ACC112 (cell line): ENCODE measurements around the gene MTF2.
A peak's percentile ranks its signal among the peaks of the same experiment; 100 is the strongest.
"Not testable (repeated sequence)": the region's sequence is repeated elsewhere in the genome, so short reads cannot be mapped to it uniquely, and the experiment has no call there.

Experiments
- H2AFZ ChIP-seq: fragments of 200-600 bp; sonication (generic); one replicate; pipeline ENCODE4 v1.6.0; 2017; ENCODE audit warnings: antibody characterized with exemption, low read length; ENCODE audit not compliant: unreplicated experiment
- H3K27ac ChIP-seq: fragments of 200-600 bp; sonication (generic); 2 replicates; pipeline ENCODE4 v1.5.1; 2014; ENCODE audit warnings: low read depth, mild to moderate bottlenecking, antibody characterized with exemption, low read length, moderate library complexity
- H3K27me3 ChIP-seq: fragments of 200-600 bp; sonication (generic); 2 replicates; pipeline ENCODE4 v1.6.1; 2014; ENCODE audit warnings: mild to moderate bottlenecking, antibody characterized with exemption, low read length, moderate library complexity, mixed read lengths; ENCODE audit not compliant: insufficient read depth
- H3K36me3 ChIP-seq: fragments of 200-600 bp; sonication (generic); 2 replicates; pipeline ENCODE4 v1.6.1; 2016; ENCODE audit warnings: mild to moderate bottlenecking, antibody characterized with exemption, low read length, moderate library complexity, mixed read lengths; ENCODE audit not compliant: insufficient read depth
- H3K4me1 ChIP-seq: fragments of 200-600 bp; sonication (generic); one replicate; pipeline ENCODE4 v1.6.1; 2016; ENCODE audit warnings: low read length, mixed read lengths; ENCODE audit not compliant: insufficient read depth, unreplicated experiment, control insufficient read depth
- H3K4me3 ChIP-seq: fragments of 200-600 bp; sonication (generic); 2 replicates; pipeline ENCODE4 v1.5.1; 2014; ENCODE audit warnings: mild to moderate bottlenecking, low read depth, low read length
- H3K79me2 ChIP-seq: fragments of 200-600 bp; sonication (generic); one replicate; pipeline ENCODE4 v1.6.0; 2016; ENCODE audit warnings: low read length; ENCODE audit not compliant: control insufficient read depth, unreplicated experiment, insufficient read depth

MTF2 gene

GRCh38 chr1:93078986-93079654 lies at the start of gene MTF2:
Gene MTF2, plus strand, starts transcription at chr1:93079283. Its CDS starts 244 bp downstream, at chr1:93079527.
- H2AFZ ChIP-seq = peak within 1 kb of the TSS; percentile 100
- H3K4me1 ChIP-seq = peaks cover 12% of the 10 kb centered on the region
- peak within 1 kb of the TSS; percentile 100 for H3K4me3 ChIP-seq
- H3K27ac ChIP-seq = peak within 1 kb of the TSS; percentile 86
- no peaks in the 10 kb centered on the region for H3K27me3 ChIP-seq
- H3K36me3 ChIP-seq = peaks cover 12% of the 10 kb centered on the region
- H3K79me2 ChIP-seq = peaks cover 54% of the 10 kb centered on the region

DNA sequence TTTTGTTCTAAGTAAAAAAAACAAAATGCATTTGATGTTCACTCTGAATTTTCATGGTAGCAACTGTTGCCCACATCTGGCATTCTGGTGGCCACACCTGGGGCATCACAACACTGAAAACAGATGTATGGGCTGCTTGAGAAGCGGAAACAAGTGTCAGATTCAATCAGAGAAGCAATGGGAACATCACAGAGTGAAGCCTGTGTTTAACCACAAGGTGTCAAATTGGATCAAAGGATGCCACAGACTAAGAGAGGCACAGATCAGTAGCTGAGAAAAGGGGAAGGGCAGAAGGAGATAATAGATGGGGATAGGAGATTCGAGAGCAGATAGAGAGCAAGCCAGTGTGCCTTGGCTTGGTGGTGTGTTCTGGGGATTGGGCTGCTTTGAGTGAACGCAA lies 49.8 kb upstream of the MTF2 start:
- peaks cover 3% of the 10 kb centered on the region for H3K4me1 ChIP-seq
- no peak overlapping the region for H3K4me3 ChIP-seq
- H3K79me2 ChIP-seq = no peaks in the 10 kb centered on the region
- peaks cover 30% of the 10 kb centered on the region for H3K27me3 ChIP-seq
- no peak overlapping the region for H2AFZ ChIP-seq
- H3K27ac ChIP-seq = no peak overlapping the region
- H3K36me3 ChIP-seq = no peaks in the 10 kb centered on the region

GRCh38 chr1:93030191-93030590 lies 48.9 kb upstream of the MTF2 start:
- not testable (repeated sequence) for H3K27ac ChIP-seq, H3K4me3 ChIP-seq, H3K79me2 ChIP-seq, H2AFZ ChIP-seq, H3K36me3 ChIP-seq, H3K4me1 ChIP-seq
- H3K27me3 ChIP-seq = peaks cover 30% of the 10 kb centered on the region

DNA sequence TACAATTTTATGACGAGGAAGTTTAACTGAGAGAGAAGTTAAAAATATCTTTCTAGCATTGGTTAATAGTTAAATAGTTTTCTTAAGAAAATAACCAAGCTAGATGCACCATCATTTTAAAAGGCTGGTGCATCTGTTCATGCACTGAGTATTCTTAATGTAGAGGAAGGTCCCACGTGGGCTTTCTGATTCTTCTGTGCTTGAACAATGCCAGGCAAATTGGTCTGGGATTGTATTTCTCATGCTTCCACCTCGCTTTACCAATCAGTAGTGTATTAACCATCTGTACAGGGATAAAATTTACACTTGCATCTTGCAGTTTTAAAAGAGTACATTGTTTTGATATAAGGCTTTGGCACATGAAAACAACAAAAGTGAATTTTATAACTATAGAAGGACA lies 47.4 kb upstream of the MTF2 start:
- H3K4me1 ChIP-seq = peaks cover 3% of the 10 kb centered on the region
- H3K36me3 ChIP-seq = no peaks in the 10 kb centered on the region
- peaks cover 29% of the 10 kb centered on the region for H3K27me3 ChIP-seq
- H3K79me2 ChIP-seq = no peaks in the 10 kb centered on the region
- no peak overlapping the region for H3K4me3 ChIP-seq
- H3K27ac ChIP-seq = no peak overlapping the region
- H2AFZ ChIP-seq = no peak overlapping the region

GRCh38 chr1:93033029-93033428 lies 46.1 kb upstream of the MTF2 start:
- Histone ChIP-seq H3K79me2 (no peaks in the 10 kb centered on the region), H3K36me3 (no peaks in the 10 kb centered on the region), H3K27ac (no peak overlapping the region), H3K4me3 (no peak overlapping the region), H2AFZ (no peak overlapping the region), H3K4me1 (peaks cover 3% of the 10 kb centered on the region), H3K27me3 (peaks cover 16% of the 10 kb centered on the region)

GRCh38 chr1:93033785-93034184 lies 45.3 kb upstream of the MTF2 start:
- peaks cover 5% of the 10 kb centered on the region for H3K4me1 ChIP-seq

GRCh38 chr1:93034397-93034796 lies 44.7 kb upstream of the MTF2 start:
- no peaks in the 10 kb centered on the region for H3K79me2 ChIP-seq
- H3K27me3 ChIP-seq = peaks cover 6% of the 10 kb centered on the region; the same call in 1 of the 2 replicates
- no peak overlapping the region for H3K27ac ChIP-seq
- H3K4me1 ChIP-seq = peaks cover 6% of the 10 kb centered on the region
- H2AFZ ChIP-seq = no peak overlapping the region
- H3K36me3 ChIP-seq = no peaks in the 10 kb centered on the region
- no peak overlapping the region for H3K4me3 ChIP-seq

More at GRCh38 chr1:93033785-93034184, 45.3 kb upstream of the MTF2 start:
- Histone ChIP-seq H2AFZ (no peak overlapping the region), H3K27me3 (peaks cover 10% of the 10 kb centered on the region; the same call in 1 of the 2 replicates), H3K36me3 (no peaks in the 10 kb centered on the region), H3K27ac (no peak overlapping the region), H3K4me3 (no peak overlapping the region), H3K79me2 (no peaks in the 10 kb centered on the region)

GRCh38 chr1:93036672-93037071 lies 42.4 kb upstream of the MTF2 start:
- Histone ChIP-seq H3K4me3 (no peak overlapping the region), H2AFZ (no peak overlapping the region), H3K79me2 (no peaks in the 10 kb centered on the region), H3K27me3 (0 out of 2 replicates have a peak, but pooled peaks cover 2% of the 10 kb centered on the region), H3K27ac (no peak overlapping the region), H3K4me1 (peaks cover 6% of the 10 kb centered on the region), H3K36me3 (no peaks in the 10 kb centered on the region)

DNA sequence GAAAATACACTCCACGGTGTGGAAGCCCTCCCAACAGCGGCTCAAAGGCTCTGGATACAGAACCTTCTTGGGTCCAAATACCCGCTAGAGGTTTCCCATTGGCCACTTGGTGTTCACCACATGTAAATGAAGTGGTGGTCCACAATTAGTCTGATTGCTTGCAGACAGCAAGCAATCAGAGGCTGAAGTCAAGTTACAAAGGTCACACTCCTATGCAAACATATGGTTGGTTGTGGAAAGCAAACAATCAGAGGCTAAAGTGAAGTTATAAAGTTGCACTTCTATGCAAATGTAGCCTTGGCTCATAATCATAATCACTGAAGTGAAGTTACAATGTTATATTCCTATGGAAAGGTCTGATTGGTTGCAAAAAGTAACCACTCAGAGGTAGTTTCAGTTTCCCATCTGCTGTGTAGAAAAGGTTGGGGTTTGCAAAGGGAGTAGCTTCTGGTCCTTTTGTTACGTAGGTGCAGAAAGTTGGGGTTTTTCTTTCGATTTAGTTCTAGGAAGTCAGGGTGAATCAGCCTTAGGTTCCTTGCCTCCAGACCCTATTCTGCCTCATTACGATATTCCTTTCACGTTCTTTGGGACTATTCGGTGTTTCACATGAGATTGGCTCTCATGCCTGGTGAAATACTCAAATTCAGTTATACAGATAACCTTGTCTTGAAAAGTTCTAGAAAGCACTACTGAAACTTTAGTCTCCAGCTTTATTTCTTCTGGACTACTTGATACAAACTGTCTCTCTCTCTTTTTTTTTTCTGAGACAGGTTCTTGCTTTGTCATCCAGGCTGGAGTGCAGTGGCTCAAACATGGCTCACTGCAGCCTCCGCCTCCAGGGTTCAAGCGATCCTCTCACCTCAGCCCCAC lies 36.7 kb upstream of the MTF2 start:
- Histone ChIP-seq H3K27ac (no peak overlapping the region), H3K79me2 (no peaks in the 10 kb centered on the region), H3K36me3 (no peaks in the 10 kb centered on the region), H3K27me3 (no peaks in the 10 kb centered on the region), H3K4me3 (peak overlapping the region; percentile 37; the same call in 1 of the 2 replicates), H3K4me1 (peaks cover 10% of the 10 kb centered on the region), H2AFZ (peak overlapping the region; percentile 48)

DNA sequence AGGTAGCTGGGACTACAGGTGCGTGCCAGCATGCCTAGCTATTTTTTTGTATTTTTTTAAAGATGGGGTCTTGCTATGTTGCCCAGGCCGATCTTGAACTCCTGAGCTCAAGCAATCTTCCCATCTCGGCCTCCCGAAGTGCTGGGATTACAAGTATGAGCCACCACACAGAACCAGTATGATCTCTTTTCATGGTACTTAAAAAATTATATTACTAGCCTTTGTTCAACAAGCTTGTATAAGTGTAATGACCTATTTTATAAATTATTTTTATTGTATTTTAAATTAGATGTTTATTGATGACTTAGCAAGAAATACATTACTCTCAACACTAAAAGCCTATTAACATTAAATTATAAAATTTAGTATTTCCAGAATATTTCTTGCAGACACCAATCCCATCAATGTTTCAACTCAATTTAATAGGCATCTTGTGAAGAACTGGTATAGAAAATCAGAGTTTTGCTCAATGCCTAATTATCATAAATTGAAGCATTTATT lies 36.0 kb upstream of the MTF2 start:
- Histone ChIP-seq H2AFZ (no peak overlapping the region), H3K4me3 (no peak overlapping the region), H3K27me3 (no peaks in the 10 kb centered on the region), H3K4me1 (peaks cover 10% of the 10 kb centered on the region), H3K79me2 (no peaks in the 10 kb centered on the region), H3K36me3 (no peaks in the 10 kb centered on the region), H3K27ac (no peak overlapping the region)
